GM19452 (cell line): ENCODE results near the gene PCCA.
A peak's percentile ranks its signal among the peaks of the same experiment; 100 is the strongest.
"Not testable (repeated sequence)": the region's sequence is repeated elsewhere in the genome, so short reads cannot be mapped to it uniquely, and the experiment has no call there.

Source experiments
- ATAC-seq: cut with Tn5 transposase; IDR thresholded peaks from one replicate; pipeline ENCODE4 v1.9.1; 2021; ENCODE audit not compliant: unreplicated experiment

PCCA gene

DNA sequence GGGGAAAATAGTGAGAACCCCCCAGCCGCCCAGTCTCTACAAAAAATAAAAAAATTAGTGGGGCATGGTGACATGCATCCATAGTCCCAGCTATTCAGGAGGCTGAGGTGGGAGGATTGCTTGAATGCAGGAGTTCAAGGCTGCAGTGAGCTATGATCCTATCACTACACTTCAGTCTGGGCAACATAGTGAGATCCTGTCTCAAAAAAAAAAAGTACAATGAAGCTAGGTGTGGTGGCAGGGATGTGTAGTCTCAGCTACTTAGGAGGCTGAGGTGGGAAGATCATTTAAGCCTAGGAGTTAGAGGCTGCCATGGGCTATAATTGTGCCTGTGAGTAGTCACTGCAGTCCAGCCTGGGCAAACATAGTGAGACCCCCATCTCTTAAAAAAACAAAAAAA is 8.9 kb downstream of the PCCA start:
- ATAC-seq = no peak

DNA sequence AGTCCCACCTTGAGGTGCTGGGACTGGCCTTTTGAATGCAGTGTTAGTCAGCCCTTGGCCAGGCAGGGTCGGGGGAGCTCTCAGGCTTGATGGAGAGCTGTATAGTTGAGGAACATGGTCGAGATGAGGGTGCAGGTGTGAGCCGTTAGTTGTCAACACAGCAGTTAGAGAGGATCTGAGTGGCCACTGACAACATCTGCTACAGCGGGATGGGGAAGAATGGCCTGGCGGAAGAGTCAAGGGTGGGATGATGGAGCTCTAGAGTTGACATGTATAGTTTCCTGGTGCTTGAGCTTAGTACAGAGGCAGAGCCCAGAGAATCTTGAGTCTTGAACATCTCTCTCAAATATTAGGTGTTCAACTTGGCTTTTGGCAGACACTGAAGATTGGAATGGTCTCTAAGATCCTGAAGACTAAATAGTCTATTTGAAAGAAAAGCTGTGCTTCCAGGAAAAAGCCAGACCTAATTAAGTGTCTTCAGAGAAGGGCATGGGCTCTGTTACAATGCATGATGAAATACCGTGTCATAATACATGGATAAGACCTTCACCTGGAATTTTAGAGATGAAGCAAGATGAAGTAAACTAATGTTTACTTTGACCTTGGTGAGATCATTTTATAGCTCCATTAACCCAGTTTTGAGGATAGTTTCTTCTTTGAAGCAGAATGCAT is 9.7 kb downstream of the PCCA start:
- ATAC-seq = no peak

DNA sequence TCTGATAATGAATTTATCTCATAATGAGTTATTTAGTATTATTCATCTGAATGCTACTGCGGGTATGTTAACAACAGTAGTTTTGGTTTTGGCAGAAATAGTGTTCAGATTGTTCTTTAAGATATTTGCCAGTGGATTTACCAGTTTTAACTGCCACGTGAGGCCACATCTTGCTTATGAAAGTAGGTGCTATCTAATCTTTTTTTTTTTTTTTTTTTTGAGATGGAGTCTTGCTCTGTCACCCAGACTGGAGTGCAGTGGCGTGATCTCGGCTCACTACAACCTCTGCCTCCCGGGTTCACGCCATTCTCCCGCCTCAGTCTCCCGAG is 10.2 kb downstream of the PCCA start:
- not testable (repeated sequence) for ATAC-seq

DNA sequence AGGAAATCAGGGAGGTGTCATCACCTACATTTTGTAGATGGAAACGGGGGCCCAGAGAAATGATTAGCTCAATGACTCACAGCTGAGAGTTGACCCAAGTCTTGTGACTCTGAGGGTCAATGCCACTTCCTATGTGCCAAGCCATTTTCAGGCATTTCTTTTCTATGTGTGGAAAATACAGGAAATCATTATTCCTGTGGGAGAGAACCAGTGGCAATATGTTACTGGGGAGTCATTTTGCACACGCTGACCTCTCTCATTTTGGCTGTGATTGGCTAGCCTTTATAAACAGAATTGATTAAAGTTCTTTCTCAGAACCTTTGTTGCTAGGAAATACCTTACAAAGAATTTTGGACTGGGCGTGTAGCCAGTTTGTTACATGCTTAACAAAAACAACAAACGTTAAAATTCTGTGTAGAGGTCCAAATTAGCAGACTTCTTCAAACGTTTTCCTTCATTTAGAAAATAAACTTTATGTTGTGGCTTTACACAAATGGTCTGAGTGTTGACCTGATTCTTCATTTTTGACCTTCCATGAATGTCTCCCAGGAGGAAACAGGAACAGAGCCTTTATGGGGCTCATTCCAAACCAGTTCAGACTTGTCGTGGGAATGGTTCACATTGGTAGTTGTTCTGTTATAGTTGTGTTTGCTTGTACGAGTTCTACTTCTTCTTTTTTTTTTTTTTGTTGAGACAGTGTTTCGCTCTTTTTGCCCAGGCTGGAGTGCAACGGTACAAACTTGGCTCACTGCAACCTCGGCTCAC is 11.4 kb downstream of the PCCA start:
- no peak for ATAC-seq

DNA sequence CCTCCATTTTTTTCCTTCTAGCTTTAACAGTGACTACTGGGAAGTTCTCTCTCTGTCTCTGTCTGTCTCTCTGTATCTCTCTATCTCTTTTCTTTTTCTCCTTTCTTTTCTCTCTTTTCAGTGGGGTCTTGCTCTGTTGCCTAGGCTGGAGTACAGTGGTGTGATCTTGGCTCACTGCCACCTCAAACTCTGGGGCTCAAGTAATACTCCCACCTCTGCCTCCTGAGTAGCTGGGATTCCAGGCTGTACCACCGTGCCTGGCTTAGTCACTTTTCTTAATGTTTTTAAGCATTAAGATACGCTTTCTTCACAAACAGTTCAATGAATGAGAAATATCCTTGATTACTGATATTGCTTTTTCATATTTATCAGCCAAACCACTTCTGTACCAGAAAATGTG is 13.1 kb downstream of the PCCA start:
- no peak for ATAC-seq

DNA sequence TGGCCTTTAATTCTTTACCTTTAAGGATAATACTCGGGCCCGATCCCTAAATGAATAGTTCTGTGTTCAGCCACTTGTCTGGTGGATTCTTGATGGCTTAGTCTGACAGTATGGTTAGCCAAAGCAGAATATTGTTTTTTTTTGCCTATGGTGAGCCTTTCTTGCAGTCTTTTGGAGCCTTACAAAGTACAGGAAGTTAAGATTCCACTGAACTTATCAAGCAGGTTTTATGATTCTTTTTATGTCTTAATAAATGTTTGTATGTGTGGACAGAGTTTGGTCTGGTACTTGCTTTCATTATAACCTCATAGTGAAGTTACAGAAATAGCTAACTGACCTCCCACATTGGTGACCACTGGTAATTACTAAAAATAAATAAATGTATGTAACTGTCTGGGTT is 17.1 kb downstream of the PCCA start:
- no peak for ATAC-seq

DNA sequence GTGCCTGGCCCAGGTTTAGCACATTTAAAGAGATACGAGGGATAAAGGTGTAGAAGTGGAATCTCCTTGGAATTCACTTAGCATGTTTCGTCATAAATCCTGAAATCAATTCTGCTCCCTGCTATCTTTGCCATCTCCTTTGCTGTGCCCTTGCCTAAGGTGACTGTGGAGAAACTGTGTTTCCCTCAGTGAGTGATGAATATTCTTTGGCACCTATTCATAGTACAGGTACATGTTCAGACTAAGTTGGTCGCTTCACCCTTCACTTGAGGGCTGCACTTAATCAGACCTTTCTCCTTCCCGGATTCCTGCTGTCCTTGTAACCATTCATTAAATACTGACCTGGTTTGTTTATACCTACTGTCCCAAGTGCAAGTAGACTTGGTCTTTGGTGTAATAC is 17.8 kb downstream of the PCCA start:
- ATAC-seq = no peak

DNA sequence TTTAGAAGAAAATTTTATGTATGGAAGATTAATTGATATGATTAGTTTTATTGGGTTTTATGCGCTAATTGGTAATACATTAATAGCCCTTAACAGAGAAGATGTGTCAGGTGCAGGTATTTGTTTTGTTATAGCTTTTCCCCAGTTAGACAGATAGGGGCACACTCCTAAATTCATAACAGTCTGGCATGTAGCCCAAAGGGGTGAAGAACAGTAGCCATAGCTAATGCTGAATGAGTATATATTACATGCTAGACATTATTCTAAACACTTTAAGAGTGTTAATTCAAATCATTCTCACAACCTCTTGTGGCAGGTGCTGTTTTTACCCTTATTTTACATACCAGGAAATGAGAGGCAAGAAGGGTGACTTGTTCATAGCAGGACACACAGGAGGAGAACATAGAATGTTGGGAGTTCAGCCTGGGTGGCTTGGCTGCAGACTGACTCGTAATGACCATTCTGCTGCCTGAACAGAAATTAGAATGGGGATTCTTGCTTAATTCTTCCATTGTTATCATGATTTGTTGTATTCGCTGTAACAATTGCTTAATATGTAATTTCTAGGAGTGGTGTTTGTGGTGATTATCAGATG is 20.1 kb downstream of the PCCA start:
- ATAC-seq = peak; percentile 63

DNA sequence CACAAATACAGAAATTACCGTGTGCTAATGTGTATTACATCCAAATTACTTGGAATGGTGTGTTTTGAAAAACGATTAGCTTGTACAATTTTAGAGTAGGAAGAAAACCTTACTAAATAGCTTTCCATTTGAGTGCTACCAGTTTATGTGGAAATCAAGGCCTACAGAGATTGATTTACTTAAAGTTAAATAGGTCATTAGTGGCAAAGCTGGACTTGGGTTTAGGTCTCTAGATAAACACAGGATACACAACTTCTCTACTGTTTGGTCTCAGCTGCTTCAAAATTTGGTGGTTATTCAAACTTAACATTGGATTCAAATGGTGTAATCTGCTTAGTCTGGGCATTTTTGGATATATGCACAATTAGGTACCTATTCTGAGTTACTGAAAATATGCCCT is 21.4 kb downstream of the PCCA start:
- no peak for ATAC-seq

DNA sequence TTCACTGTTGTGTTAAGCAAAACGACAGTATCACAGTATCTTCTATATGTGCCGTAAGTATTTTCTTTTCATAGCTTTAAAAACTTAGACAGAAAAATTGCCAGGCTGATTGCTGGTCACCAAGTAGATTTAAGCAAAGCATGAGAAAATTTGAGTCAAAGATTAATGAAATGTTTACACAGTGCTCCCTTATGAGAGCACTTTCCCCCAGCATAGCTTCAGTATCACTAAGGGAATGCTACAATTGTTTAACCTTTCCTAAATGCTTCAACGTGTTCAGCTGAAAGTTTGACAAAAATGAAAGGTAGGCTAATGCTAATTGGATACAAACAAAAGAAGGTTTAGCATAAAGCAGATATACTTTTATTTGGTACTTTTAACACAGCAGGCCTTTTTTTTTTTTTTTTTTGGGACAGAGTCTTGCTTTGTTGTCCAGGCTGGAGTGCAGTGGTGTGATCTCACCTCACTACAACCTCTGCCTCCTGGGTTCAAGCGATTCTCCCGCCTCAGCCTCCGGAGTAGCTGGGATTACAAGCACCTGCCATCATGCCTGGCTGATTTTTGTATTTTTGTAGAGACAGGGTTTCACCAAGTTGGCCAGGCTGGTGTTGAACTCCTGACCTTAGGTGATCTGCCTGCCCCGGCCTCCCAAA is 23.4 kb downstream of the PCCA start:
- ATAC-seq = no peak

DNA sequence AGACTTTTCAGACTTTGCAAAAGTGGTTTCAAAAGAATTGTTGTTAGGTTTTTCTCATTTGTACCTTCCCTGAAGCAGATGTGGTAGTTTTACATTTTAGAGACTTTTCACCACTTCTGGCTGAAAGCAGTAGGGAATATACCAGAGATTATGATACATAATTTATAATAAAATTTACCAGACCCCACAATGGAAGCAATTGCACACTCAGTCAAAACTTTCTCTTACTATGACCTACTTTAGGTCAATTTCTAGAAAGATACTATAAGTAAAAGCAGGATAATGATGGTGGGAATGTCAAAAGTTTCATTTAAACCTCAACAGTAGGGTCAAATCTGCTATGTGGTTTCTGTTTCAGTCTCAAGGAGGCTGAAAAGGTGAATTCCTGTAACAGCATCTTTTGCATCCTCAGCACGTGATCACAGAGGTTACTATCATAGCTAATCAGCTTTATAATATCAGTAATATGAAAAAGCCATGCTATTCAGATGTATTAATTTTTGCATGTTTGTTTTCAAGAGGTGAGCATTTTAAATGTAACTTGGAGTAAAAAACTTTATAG is 26.9 kb downstream of the PCCA start:
- ATAC-seq = no peak

DNA sequence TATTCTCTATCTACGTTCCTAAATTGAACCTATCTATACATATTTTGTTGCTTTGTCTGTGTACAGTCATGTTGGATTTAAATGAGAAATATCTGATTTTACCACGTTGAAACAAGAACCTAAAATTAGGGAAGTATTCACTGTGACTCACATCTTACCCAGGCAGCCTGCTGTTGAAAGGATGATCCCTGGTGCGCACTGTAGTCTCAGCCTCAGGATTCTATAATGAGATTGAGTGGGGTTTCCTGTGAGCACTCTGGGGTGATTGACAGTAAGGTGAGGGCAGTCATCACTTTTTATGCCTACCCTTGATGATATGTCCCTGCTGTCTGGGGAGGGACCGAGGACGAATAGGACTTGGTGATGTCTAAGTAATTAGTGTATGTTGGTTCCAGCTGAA is 35.4 kb downstream of the PCCA start:
- ATAC-seq = no peak

DNA sequence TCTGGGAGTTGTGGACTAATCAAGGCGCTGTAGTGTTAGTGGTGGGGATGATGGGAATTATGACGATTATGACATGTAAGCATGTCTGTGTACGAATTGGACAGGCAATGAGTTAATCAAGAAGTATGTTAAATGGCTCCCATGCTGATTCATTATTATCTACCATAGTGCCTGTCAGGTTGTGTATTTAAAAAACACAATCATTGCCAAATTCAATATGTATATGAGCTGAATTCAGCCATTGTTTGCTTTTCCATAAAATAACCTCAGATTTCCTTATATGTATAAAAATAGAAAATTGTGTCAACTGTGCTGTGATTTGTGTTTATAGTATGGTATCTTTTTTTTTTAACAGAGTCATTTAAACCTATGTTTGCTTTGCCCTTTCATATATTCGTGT is 37.1 kb downstream of the PCCA start:
- ATAC-seq = no peak

DNA sequence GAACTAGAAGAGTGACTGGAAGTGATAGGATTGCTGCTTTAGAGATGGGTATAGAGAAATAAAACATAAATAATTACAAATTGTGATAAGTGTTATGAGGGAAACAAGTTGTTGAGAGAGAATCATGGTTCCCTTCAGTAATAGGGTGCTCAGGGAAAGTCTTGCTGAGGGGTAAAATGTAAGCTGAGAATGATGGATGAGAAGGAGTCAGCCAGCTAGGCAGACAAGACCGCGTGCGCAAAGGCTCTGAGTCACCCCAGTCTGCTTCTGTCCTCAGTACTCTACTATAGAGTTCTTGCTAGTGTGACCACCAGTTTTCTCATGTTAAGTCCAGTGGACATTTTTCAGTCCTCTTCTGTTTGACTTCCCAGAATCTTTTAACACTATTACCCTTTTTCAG is 39.5 kb downstream of the PCCA start:
- no peak for ATAC-seq

DNA sequence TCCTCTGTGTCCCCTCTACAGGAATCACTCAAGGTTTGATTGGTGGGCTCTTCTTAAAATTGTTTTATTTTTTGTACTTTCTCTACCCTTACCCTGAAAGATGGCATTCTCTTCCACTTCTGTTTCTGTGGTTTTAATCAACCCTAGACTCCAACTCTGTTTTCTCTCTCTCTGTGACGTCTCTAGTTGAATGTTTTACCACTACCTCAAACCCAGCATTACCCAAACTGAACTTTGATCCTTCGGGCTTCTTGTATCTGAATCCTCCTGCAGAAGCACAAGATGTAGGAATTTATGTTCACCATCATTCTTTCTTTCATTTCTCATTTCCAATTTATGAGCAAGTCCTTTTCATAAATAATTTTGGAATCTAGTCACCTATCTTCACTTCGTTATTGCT is 39.9 kb downstream of the PCCA start:
- ATAC-seq = no peak

DNA sequence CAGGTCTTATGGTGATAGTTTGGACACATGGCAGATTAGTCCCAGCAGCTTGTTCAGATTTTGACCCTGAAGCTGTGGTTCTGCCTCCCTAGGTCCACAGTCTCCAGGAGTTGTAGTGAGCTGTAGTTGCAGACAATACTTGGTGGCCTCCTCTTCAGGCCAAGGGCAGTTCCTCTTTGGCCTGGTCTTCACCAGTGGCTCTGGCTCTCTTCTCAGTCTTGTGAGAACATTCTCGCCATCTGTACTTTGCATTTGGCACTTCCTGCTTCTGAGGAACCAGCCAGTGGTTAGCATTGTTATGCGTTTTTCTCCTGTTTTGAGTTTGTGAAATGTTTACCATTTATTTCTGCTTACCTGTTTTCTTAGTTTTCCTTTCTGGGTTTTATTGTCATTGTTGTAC is 40.7 kb downstream of the PCCA start:
- peak; percentile 71 for ATAC-seq

DNA sequence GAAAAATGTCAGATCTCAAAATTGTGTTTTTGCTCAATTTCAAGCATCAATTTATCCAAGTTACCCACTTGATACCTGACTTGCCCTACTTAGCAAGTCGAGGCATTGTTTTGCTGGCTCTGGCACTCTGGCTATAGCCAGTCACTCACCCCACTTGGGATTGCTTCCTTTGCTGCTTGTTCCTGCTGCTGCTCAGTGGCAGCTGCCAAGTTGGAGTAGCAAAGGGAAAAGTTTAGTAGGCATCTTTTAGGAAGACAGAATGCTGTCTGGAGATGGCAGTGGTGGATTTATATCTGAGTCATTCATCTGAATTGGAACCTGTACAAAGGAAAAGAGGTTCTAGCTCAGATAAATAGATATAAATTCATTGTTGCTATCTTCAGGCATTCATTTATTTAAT is 41.2 kb downstream of the PCCA start:
- no peak for ATAC-seq

DNA sequence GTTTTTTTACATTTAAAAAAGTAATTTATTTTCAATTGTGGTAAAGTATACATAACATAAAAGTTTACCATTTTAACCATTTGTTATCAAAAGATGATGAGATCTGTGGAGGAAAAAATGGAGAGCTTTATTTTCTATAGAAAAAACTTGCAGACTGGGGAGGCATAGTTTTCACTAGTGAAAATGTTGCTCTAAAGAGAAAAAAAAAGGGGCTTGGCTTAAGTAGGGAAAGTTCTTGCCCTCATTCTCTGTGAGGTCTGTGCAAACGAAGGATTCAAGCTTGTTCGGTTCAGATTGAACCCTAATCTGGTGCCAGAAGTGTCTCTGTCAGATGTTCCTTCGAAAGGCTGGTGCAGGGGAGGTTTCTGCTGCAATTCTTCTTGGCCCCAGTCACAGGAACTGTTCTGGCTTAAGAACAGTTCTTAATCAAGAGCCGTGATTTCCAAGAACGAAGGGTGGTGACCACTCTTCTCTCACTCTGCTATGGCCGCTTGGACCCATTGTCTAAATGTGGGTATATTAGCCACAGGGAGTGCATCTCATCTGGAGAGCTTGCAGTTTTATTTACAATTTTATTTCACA is 42.1 kb downstream of the PCCA start:
- no peak for ATAC-seq

DNA sequence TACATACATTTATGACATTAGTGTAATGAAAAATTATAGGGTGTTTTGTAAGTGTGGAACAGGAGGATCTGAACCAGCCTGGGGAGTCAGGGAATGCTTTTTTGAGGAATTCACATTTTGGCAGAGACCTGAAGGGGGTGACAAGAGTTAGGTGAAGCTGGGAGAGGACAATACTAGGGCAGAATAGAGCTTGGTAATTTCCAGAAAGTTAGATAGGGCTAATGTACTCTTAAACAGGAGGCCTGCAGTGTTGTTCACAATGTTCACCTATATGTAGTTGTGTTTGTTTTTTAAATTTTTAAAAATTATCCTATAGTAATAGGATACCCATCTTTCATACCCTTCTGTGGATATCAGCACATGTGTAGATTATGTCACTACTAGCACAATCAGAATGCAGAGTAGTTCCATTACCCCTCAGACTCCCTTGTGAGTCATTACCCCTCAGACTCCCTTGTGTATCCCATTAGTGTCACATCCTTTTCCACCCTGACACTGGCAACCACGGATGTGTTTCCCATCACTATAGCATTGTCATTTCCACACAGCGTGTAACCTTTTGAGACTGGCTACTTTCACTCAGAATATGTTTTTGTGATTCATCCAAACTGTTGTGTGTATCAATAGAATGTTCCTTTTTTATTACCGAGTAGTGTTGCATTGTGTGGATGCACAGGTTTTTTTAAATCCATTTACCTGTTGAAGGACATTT is 43.1 kb downstream of the PCCA start:
- no peak for ATAC-seq

DNA sequence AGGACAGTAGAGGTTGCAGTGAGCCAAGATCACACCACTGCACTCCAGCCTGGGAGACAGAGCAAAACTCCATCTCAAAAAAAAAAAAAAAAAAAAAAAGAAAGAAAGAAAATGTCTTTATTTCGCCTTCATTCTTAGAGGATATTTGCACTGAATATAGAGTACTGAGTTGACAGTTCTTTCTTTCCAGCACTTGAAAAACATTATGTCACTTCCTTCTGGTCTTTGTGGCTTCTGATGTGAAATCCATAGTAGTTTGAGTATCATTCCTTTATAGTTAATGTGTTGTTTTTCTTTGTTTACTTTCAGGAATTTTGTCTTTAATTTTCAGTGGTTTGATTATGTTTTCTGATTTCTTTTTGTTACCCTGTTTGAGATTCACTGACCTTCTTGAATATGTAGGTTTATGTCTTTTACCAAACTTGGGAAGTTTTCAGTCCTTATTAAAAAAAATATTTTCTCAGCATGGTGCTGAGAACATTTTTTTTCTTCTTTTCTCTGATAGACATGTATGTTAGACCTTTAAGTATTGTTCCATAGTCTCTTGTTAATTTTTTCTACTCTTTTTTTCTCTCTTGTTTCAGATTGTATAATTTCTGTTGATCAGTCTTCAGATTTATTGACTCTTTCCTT is 50.1 kb downstream of the PCCA start:
- no peak for ATAC-seq
